EH (cell line): Measurements from ENCODE around the gene CCDC112.
"Not testable (repeated sequence)": the region's sequence is repeated elsewhere in the genome, so short reads cannot be mapped to it uniquely, and the experiment has no call there.

Source experiments
- DNase-seq: peaks from one replicate; pipeline ENCODE4 v3.0.0-alpha.2; 2015; ENCODE audit warnings: low read depth

Gene CCDC112, protein sequence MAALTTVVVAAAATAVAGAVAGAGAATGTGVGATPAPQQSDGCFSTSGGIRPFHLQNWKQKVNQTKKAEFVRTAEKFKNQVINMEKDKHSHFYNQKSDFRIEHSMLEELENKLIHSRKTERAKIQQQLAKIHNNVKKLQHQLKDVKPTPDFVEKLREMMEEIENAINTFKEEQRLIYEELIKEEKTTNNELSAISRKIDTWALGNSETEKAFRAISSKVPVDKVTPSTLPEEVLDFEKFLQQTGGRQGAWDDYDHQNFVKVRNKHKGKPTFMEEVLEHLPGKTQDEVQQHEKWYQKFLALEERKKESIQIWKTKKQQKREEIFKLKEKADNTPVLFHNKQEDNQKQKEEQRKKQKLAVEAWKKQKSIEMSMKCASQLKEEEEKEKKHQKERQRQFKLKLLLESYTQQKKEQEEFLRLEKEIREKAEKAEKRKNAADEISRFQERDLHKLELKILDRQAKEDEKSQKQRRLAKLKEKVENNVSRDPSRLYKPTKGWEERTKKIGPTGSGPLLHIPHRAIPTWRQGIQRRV

DNA sequence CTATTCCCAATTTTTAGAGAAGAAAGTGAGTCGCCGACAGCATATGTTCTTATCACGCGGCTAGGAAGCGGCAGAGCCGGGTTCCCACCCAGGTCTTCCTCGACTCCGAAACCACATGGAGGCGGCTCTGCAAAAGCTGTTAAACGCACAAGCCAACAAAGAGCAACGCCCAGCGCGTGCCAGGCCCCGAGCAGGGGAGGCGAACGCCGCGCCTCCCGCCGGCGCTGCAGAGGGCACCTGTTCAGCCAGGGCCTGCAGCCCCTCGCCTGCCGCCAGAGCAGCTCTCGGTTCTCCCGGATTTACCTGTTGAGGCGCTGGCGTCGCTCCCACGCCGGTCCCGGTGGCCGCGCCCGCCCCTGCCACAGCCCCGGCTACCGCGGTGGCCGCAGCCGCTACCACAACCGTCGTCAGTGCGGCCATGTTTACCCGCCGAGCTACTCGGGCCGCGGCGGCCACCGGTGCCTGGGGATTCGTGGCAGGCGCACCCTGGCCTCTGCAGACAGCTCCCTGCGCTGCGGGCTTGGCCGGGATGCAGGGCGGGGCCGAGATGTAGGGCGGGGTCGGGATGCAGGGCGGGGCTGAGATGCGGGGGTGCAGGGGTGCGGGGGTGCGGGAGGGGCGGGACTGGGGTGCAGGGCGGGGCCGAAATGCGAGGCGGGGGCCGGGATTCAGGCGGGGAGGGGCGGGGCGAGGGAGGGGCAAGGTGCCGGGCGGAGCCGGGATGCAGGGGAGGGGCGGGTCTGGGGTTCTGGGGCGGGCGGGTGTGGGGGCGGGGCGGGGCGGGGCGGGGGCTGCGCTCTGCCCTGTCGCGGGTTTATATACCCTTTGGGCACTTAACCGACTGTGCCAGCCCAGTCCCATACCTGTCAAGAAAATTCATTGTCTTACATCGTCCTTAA, at the start of gene CCDC112:
Gene CCDC112, minus strand, starts transcription at position 531 of the 899 bp plus-strand sequence. Its CDS starts 111 bp downstream, at position 420.
- peak; percentile 81 for DNase-seq

DNA sequence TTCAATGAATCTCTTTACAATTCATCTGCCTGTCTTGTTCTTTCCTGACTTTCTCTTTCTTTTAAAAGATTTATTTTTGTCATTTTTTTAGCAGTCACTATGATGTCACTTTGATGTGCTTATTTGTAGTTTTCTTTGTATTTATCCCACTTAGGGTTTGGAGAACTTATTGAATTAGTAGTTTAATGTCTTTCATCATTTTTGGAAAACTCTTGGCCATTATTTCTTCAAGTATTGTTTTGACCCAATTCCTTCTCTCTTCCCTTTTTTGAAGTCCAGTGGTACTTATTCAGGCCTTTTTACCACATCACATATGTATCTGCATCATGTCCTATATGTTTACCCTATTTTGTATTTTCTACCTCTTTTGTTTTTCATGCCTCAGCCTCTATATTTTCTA, 48.9 kb upstream of the CCDC112 start:
- no peak for DNase-seq

DNA sequence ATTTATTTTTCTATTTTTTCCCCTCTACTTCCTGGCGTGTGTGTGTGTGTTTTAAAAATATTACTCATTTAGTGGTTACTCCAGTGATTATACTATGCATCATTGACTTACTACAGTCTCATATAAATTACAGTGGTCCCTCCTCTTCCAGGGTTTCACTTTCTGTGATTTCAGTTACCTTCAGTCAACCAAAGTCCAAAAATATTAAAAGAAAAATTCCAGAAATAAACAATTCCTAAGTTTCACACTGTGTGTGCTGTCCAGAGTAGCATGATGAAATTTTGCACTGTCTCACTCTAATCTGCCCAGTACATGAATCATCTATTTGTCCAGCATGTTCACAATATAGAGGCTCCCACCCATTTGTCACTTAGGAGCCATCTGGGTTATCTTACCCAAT, 47.4 kb upstream of the CCDC112 start:
- DNase-seq, result peak; percentile 70

DNA sequence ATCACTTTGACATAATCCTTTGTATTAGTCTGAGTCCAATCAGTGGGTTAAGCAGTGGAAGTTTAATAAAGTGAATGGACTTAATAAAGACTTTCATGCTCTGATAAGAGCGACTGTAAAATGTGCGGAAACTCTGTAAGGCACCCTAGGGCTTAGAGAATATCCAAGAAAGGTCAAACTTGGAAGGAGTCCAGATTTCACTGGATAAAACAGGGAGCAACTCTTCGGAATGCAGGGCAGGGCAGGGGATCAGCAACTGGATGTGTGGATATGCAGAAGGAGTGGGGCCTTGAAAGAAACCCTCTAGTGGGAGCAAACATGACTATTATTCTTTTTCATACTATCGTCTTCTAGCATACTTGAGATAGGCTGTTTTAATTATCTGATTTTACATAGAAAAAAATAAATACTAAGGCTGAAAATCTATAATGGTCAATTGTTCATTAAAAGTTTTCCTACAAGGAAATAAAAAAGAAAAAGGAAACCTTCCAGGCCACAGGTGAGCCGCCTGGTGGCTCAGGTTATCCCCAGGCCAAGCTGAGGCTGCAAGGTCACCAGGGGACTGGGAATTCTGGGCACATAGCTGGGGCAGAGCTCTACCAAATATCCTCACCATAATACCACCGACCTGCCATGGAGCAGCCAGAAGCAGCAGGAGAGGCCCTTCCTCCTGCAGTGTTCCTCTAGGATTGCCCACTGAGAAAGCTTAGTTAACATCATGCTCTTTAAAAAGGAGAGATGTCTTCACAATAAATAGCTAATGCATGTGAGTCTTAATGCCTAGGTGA, 46.3 kb upstream of the CCDC112 start:
- DNase-seq, result no peak

DNA sequence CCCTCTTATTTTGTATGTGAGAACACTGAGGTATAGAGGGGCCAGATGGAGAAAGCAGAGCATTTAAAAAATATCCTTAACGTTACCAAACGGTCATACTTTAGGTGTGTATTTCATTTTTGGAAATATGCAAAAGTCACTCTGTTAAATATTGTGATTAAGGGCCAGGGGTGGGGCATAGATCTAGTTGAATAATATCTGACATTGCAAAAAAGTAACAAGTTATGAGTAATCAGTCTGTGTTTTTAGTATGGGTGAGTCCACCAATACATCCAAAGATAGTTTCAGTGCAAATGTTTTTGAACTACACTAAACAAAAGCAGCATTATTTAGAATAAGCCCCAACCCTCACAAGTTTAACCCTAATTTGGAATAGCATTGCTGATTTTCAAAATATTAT, 45.3 kb upstream of the CCDC112 start:
- no peak for DNase-seq

DNA sequence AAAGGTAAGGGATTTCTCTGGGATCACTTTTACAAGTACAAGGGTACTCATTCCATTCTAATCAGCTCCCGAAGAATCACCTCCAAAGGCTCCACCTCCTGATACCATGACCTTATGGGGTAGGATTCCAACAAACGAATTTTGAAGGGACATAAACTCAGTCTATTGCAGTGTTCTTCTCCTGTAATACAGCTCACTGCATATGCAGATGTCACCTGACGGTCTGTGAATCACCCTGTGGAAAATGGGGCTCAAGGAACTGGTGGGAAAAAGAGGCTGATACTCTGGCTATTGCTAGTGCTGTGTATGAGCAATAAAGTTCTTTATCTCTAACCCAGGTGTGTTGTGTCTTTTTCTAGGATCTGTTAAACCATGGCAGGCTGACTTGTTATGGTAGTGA, 42.4 kb upstream of the CCDC112 start:
- no peak for DNase-seq

DNA sequence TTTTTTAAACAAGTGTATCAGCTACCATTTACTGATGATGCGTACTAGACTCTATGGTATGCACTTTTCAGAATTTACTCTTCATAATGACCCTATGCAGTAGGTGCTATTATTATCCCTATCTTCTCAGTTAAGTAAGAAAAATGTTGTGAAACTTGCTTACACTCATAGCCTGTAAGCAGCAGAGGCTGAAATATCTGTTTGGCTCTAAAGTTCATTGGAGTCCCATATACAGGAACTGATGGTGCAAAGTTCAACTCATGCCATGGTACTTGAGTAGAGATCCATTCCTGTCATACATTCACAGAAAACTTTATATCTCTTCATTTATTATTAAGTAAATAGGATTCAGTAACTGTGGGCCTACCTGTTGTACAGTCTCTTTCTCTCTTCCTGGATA, 41.4 kb upstream of the CCDC112 start:
- no peak for DNase-seq

DNA sequence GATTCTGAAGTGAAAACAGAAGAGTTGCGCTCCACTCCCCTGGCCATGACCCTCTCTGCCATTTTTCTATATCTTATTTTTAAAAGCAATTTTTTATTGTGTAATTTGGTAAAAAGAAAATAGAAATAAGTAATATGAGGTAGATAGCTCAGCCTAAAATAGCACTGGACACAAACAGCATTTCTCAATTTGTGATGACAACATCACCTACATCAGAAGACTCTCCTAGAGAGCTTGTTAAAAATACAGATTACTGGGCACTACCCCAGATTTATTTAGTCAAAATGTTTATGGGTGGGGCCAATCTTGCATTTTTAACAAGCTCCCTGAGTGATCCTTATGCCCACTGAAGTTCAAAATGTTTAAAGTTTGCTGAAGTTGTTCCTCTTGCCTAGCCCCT, 40.5 kb upstream of the CCDC112 start:
- no peak for DNase-seq

DNA sequence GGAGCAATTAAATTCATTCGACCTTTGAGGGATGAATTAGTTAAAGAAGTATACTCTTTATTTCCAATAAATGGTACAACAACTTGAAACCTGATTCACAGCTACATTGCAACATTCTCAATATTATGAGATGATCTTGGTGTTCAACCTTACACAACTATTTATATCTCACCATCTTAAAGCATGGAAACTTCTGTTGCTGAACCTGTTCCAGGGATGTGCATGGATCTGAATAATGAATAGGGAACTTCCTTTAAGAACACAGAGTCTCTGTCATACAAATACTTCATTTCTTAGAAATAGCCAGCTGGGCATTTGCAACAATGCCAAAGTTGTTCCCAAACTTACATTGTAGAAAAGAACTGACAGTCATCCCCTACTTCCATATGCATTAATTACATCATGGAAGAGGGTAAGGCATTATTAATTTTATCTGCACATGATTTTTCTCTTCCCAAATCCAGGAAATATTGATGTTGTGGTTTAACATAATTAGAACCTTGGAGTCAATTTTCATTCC, 39.8 kb upstream of the CCDC112 start:
- no peak for DNase-seq

DNA sequence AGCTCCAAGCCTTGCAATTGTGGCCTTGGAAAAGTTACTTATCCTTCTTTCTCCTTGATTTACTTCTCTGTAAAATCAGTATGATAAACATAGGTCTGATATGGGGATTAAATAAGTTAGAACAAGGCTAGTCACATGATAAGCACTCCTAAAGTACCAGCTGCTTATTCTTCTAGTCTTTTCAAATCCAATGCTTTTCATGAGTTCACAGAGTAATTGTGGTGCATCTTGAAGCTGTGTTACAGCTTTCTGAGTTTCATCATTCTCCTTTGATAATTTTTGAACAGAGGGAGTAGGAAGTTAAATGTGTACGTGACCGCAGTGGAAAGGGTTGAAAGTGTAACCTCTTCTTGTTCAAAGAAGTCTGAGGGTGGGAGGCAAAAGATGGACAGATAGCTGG, 38.8 kb upstream of the CCDC112 start:
- no peak for DNase-seq

DNA sequence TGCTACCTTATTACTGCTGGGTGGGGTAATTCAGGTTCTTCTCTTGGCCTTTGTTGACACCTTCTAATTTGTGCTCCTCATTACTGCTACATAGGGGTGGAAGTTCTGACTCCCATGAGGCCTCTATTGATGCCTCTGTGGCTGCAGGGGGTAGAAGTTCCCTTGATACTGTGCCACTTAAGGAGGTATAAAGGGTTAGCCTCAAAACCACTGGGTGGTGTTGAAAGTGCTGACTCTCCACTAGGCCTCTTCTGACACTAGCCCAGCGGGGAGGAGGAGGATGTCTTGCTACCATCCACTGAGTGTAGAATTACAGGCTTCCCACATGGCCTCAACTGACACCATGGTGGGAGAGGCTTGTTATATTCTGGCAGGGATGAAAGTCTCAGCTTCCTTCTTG, 36.7 kb upstream of the CCDC112 start:
- peak; percentile 25 for DNase-seq

DNA sequence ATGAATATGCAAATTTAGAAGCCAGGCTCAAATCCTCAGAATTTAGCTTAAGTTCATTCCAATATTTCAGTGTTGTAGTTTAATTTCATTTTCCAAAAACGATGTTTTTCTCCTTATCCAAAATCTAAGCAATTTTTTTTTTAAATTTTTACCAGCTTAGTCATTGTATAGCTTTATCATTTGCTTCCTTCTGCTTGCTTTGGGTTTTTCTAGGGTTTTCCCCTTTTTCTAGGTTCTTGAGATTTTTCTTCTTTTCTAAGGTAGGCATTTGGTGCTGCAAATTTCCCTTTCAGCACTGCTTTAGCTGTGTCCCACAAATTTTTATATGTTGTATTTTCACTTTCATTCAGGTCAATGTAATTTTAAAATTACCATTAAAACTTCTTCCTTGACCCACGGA, 34.4 kb upstream of the CCDC112 start:
- DNase-seq, result no peak

DNA sequence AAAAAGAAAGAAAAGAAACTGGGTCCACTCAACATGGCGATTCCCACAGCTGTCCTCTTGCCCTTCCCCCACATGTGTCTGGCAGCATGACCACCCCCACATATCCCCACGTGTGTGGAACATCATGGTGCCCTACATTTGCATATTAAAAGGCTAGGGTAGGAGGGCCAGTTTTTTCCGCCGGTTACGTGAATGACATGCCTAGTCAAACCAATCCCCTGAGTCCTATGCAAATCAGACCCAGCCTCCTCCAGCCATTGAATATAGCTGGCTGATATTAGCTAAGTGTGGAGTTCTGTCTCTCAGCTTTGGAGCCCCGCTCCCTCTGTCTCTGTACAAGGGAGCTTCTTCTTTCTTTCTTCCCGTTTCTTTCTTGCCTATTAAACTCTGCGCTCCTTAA, 33.0 kb upstream of the CCDC112 start:
- no peak for DNase-seq

DNA sequence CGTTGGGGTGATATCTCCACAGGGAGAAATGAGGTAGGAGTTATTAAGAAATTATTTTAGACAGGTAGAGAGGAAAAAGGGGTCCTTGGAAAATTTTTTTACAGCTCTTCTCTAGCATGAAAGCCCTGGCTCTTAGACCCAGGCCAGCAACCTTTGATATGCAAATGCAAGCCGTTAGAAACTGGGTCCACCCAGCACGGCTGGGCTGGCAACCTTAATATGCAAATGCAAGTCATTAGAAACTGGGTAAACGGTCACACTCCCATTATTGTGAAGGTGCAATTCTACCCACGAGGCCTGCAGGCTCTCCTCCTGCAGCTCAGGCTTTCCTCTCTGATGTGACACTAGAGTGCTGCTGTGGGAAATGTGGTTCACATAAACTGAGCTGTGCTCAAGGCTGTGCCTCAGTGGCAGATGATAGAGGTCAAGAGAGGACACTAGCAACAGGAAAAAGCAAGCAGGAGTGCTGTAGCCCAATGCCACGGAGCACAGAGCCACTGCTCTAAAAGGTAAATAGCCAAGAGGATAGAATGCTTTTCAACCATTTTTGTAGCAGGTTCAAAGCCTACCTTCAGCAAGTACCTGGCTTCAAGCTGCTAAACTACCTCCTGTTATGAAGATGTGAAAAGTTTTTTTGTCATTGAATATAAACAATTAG, 32.3 kb upstream of the CCDC112 start:
- DNase-seq, result not testable (repeated sequence)

DNA sequence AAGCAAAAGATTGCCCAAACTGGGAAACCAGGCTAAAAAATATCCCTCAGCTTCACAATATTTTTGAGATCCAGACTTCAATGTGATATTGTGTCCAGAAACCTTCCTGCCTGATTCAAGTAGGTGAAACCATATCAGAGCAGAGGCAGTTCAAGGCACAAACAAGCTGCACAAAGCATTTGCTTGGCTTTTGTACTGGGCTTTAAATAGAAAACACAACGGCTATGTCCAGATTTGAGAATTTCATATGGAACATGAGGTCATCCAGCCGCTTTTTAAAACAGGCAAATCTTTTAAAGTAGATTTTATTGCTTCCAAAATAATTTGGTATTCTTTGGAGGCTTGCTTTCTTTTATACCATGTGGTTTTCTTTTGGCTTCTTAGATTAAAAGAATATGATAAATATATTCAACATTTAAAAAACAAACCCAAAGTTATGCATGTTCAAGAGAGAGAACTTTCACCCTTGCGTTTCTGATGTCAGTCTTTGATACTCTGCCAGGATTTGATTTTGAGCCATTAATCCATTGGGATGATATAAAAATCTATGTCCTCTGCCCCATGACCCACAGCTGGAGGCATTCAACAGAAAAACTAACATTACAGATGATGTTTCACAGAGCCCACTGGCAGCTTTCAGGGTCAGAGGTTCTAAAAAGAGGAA, 29.0 kb upstream of the CCDC112 start:
- DNase-seq, result no peak

DNA sequence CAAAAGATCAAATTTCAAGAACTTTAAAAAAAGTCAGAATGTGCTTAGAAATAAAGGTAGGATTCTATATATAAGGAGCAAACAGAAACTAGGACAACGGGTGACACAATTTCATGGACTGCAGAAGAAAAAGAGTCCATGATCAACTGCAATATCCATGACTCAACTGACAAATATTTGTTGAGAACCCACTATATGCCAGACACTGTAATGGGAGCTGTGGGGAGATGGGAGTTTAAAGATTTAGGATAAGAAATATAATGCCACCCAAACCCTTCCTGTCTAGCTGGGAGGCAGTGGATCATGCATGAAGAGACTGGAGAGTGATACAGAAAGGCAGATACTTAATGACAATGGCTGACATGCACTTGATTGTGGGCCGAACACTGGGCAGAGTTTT, 27.6 kb upstream of the CCDC112 start:
- DNase-seq, result peak; percentile 46

DNA sequence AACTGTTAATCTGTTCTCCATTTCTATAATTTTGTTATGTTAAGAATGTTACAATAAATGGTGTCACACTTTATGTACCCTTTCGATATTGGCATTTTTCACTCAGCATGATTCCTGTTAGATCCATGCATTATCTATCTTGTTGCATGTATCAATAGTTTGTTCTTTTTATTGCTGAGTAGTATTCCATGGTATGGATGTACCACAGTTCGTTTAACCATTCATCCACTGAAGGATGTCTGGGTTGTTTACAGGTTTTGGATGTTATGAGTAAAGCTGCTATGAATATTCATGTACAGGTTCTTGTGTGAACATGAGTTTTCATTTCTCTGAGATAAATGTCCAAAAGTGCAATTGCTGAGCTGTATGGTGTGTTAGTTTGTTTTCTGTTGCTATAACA, 26.3 kb upstream of the CCDC112 start:
- no peak for DNase-seq

DNA sequence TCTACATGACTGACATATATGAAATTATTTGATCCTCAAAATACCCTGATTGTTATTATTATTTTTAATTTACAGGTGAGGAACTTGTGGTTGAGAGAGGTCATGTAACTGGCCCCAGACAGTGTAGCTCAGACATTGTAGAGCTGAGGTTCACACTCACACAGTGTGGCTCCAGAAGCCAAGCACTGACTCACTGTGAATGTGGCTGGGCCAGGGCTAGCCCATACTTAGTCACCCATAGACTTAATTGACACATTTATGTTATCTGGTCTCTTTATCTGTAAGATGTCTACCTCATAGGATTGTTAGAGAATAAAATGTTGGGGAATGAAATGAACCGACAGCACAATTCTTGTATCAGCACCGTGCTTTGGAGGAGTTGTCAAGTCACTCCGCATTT, 24.9 kb upstream of the CCDC112 start:
- DNase-seq, result peak; percentile 59

DNA sequence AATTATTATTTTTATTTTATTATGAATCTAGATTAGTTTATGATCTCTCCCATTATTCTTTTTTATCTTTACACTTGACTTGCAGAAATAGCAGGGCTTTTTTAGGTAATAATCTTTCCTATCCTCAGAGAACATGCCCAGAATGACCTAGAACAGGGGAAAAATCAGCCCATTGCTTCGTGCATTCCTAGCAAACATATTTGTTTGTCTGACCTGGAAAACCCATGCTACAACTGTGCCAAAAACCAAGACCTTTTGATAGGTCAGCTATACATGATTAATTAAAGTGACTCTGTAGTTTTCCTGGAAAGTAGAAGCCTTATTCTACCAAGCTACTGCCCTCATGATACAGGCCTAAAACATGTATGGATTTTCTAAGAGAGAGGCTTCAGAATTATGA, 24.1 kb upstream of the CCDC112 start:
- DNase-seq, result no peak

DNA sequence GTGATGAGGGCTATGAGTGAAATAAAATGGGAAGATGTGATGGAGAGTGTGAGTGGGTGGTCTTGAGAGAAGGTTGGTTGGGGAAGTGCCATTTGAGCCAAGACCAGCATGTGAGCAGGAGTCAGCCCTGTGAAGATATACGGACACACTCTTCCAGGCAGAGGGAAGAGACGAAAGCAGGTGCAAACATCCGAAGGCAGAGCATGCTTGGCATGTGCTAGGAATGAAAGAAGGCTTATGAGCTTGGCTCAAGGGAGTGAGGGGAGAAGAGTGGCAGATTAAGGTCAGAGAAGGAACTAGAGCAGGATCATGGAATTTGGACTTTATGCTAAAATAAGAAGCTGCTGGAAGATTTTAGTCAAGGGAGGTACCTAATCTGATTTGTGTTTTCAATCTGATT, 23.6 kb upstream of the CCDC112 start:
- no peak for DNase-seq

DNA sequence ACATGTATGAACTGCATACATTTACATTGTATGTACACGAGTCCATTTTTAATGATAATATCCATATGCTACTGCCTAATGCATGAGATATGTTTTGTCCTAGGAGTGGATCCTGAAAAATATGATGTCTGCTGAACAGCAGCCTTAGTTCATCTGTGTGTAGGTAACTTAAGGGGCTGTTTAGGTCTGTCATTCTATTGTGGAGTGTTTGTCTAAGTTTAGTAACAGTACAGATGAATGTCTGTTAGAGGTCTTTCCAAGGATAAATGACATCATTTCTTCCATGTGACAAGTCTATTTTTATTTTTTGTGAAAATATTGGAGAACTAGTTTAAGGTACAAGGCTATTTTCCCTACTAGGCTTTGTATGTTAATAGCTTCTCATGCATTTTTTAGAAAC, 22.6 kb upstream of the CCDC112 start:
- DNase-seq, result no peak
